ENCODE data around the gene FADS3. TPM values are rescaled to one million over a fixed set of nuclear protein-coding genes. Genes with fewer than 3 reads are reported as not detected.

The FADS3 gene
- total RNA-seq, 1 donor from 2014 or later = 180 TPM

DNA sequence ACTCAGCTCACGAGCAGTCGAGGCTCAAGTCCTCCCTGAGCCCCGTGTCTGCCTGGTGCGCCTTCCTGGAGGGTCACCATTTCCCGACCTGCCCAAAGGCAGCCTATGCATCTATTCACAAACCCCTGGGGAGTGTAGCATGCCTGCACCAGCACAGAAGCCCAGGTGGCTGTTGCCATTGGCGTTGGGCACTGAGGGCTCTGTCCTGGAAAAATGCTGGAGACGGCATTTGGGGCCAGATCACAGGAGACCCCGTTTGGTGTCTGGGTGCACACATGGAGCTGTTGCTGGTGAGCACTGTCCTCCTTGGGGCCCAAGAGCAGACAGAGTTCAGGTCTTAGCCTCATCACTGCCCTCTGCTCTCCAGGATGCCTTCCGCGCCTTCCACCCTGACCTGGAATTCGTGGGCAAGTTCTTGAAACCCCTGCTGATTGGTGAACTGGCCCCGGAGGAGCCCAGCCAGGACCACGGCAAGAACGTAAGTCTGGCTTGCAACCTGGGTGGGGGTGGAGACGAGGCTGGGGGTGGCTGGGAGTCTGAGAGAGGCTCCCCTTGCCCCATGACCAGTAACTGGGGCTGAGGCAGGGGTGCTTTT lies 53.8 kb downstream of the FADS3 start:
- no peak for DNase-seq (ENCODE audit: low read depth, low spot score)

DNA sequence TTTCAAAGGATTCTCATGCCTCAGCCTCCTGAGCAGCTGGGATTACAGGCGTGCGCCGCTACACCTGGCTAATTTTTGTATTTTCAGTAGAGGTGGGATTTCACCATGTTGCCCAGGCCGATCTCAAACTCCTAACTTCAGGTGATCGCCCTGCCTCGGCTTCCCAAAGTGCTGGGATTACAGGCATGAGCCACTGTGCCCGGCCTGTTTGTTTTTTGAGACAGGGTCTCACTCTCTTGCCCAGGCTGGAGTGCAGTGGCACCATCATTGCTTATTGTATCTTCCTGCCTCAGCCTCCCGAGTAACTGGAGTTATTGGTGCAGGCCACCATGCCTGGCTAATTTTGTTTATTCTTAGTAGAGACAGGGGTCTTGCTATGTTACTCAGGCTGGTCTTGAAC lies 55.2 kb downstream of the FADS3 start:
- no peak for DNase-seq (ENCODE audit: low read depth, low spot score)

DNA sequence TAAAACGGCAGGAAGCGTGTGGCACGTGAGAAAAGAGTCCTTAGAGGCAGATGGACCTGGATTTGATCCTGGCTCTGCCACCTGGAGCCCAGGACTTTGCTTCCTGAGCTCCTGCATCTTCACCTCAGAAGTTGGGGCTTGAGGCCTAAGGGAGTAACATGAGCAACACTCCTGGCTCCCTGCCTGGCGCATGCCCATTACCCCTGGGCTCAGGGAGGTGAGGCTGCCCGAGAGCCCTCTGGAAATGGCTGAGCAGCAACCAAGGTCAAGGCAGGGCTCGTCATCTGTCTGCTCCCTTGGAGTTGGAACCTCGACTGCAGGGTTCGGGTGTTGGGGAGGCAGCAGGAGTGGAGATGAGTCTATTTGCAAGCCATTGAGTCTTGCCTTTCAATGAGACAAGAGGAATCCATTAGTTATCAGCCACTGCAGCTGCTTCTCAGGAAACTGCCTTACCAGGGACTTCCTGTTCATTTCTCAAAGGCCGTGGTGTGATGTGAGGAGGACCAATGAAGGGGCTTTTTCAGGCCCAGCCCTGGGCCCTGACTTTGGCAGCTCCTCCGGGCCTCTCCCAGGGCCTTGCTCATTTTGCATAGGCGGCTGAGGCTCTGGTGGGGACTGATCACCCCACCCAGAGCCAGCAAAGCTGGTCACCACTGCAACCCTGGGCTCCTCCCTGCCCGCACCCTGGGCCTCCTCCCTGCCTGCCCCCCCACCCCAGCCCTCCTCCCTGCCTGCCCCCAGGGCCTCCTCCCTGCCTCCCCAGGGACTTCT lies 56.9 kb downstream of the FADS3 start:
- peak; percentile 71 for DNase-seq (ENCODE audit: low read depth, low spot score)

DNA sequence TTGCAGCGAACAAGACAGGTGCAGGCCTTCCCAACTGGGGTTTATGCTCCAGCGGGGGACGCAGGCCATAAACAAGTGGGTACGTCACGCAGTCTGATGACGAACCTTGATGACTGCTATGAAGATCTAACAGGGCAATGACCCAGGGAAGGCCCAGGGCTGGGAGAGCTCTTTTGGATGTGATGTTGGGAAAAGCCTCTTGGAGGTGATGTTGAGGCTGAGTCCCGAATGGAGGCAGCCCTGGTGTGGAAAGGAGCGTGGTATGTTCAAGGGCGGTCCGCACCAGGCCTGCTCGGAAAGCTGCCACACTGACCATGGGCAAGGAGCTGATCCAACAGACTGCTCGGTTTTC lies 57.4 kb downstream of the FADS3 start:
- no peak for DNase-seq (ENCODE audit: low read depth, low spot score)

DNA sequence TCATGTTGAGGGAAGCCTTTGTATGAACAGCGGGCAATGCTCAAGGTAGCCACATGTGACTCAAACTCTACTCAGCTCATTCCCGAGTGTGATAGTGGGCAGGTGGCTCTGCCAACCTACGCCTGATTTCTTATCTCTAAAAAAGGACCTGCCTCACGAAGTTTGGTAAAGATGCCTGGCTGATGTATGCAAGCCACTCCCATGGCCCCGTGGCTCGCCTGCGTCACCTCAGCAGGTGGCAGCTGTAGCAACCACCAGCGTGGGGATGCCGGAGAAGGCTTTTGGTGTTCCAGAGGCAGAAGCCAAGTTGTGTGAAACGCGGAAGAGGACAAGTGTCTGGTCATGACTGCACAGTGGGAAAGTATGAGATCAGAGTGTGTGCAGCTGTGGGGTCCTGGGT lies 57.9 kb downstream of the FADS3 start:
- DNase-seq (ENCODE audit: low read depth, low spot score) = no peak

DNA sequence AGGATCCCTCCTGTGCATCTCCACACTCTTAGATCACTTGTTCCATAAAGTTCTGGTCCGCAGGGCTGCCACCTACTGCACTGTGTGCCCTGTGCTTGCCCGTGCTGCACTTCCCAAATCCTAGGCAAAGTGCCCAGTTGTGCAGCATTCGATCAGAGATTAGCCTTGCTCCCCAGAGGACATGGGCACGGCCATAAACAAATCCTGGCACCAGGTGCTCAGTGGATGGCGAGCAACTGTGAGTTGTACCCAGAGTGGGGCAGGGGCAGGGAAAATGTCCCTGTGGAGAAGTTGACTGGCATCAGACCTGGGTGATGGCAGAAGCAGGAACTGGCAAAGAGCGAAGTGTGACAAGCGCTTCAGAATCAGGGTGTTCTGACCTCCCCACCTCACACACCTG lies 58.6 kb downstream of the FADS3 start:
- DNase-seq (ENCODE audit: low read depth, low spot score) = no peak

DNA sequence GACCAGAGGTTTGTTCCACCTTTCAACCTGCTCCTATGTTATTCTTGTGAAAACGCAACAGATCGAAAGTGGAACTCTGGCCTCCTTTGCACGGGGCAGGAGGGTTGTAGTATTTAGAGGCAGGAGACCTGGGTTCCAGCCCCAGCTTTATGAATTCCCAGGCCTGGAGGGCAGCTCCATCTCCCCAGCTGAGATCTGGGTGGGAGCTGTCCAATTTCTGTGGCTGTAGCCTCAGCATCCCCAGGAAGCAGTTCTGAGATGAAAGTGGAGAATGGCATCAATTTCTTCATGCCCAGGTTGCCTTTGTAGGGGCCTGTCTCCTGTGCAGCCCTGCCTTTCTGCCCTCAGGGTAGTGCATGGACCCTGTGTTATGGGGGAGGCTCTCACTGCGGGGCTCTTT lies 59.1 kb downstream of the FADS3 start:
- no peak for DNase-seq (ENCODE audit: low read depth, low spot score)

DNA sequence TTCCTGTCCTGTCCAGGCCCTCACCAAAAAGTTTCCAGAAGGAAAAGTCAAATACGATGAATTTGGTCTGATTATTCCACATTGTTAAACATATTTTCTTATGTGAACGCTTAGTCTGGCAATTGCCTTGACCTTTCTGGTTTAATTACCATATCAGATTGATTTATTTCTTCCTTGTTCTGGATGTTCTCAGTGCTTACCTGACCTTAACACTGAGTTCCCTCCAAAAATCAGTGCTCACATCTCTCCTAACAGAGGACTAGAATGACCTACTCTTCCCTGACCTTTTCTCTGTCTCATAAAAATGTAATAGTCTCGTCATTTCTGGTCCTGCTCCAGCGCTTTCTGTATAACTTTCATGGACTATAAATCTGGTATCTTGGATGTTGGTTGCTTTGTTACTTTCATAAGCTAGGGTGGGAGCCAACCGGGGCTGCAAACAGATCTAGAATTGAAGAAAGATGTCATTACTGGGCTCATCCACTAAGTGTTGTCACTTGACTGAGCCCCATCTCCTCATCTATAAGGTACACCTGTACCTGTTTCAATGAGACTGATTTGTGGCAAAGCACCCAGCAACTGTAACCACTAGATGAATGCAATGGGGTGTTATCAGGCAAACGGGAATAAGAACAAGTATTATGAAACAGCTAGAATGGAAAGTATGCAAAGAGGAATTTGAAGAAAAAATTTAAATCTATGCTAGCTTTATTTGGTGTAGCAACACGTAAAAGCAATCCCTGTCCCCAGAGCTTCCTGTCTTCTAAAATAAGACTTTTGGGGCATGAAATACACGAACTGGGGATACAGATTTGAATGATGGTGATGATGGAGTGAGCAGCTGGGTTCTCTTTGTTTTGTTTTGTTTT lies 60.9 kb downstream of the FADS3 start:
- DNase-seq (ENCODE audit: low read depth, low spot score) = no peak

DNA sequence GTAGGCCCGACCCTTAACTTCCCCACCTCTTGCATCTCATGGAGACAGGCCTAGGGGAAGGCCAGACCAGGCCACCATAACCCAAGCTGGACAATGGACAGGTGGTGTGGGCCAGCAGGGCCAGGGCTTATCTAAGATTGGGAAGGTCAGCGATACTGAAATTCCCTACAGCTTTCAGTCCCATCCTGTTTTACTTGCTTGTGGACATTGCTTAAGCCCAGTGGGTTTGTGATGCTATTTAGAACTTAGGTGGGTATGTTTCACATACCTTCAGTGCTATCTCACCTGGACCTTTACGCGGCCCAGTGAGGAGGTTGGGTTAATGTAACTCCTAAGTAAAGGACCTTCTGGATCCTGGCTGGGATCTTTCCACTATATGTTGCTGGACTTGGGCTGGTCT lies 61.5 kb downstream of the FADS3 start:
- no peak for DNase-seq (ENCODE audit: low read depth, low spot score)

DNA sequence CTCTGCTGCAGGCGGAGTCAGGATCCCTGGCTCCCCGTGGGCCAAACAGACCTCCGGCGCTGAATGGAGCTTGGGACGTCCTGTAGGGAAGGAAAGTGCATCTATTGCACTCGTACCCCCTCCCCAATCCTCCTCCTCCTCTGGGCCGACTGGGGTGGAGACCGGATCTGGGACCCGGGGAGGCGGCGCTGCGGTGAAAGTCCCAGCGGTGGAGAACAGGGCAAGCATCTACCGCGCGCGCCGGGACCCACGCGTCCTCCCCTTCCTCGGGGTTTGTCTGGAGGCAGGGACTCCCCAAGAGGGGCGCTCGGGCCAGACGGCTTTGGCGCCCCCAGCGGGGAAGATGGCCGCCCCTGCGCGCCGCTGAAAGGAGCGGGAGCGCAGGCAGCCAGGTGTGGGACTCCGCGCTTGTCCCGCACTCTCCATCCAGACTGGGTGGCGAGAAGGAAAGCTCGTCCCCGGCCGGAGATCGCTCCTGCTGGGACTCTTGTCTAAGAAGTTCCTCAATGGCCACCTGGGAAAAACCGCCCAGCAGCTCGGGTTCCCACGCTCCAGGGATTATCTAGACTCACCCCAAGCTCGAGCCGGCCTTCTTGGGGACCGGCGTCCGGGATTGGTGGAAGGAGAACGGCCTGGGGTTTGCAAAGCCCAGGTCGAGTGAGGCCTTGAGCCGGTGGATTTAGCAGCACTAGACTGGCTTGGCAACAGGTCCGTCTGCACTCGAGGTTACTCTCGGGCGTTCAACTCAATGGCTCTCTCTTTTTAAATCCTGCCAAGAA lies 62.5 kb downstream of the FADS3 start:
- DNase-seq (ENCODE audit: low read depth, low spot score) = no peak

DNA sequence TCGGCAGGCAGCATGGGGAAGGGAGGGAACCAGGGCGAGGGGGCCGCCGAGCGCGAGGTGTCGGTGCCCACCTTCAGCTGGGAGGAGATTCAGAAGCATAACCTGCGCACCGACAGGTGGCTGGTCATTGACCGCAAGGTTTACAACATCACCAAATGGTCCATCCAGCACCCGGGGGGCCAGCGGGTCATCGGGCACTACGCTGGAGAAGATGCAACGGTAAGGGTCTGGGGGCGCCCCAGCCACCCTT lies 63.0 kb downstream of the FADS3 start:
- no peak for DNase-seq (ENCODE audit: low read depth, low spot score)

DNA sequence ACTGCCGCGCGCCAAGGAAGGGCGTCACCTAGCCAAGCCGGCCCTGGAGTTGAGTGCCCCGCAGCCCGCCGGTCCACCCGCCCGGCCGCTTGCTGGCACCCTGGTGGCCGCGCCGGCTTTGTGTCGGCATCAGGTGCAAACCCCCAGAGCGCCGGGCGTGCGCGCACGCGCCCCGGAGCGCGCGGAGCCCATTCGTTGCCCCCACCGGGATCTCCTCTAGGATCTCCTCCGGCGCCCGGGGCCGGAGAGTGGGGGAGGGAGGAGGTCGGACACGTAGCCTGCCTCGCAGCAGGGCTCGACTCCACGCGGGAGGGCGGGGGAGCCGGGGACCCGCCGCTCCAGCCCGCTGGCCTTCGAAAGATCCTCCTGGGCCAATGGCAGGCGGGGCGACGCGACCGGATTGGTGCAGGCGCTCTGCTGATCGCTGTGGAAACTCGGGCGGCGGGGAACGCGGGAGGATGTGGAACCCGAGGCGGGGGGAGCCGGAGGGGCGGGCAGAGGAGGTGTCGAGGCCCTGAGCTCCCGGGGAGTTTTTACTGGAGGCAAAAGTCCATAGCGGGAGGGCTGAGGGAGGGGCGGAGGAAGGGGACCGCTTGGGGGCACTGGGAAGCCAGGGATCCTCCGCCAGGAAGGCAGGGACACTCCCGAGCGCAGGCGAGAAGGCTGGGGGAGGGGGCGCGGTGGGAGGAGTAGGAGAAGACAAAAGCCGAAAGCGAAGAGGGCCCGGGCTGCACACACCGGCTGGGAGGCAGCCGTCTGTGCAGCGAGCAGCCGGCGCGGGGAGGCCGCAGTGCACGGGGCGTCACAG lies 63.6 kb downstream of the FADS3 start, which contains the start of gene FADS2:
Gene FADS2 (plus strand): TSS at position 730 of the 808 bp plus-strand sequence. CDS start 91 bp downstream, outside the sequence.
- peak; percentile 67 for DNase-seq (ENCODE audit: low read depth, low spot score)

DNA sequence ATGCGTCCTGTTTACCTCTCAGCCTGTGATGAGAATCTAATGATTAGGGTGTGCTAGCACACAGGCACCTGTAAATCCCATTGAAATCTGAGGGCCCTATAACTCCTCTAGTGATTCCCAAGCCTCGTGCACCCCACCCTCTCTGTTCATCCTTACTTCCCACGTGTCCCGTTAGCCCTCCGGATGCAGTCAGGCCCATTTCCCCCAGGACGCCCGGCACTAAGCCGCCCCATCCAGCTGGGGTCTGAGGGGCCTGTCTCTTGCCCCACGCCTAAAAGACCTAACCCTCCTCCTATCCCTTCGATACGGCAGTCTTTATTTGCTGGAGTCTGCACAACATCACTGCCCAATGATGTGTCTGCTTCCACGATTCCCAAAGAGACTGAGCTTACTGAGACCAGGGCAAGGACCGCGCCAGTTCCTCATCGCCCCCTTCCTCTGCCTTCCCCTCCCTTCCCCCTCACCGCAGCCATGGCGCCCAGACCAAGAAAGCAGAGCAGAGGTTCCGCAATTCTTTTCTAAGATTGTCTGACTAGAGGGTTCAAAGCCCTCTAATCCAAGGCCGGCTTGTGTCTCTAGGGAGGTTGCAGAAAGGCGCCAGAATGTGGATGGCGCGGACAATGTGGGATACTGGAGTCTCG lies 64.3 kb downstream of the FADS3 start:
- no peak for DNase-seq (ENCODE audit: low read depth, low spot score)

Other genes starting within 250 kb of the FADS3 start
- 1.3 and 1.5 TPM in 2 replicates for gene DAGLA, start 211.2 kb downstream of the FADS3 start, total RNA-seq
- 0.28 and 0.33 TPM in 2 replicates for gene MYRF, start 138.9 kb downstream of the FADS3 start, total RNA-seq
- 54.3 and 112 TPM in 2 replicates for gene TMEM258, start 98.9 kb downstream of the FADS3 start, total RNA-seq
- 46.8 and 66.1 TPM in 2 replicates for gene FEN1, start 98.6 kb downstream of the FADS3 start, total RNA-seq
- gene FADS1, start 74.5 kb downstream of the FADS3 start, total RNA-seq = 58.9 and 75.9 TPM in 2 replicates
- gene FADS2, start 63.2 kb downstream of the FADS3 start, total RNA-seq = 160 and 247 TPM in 2 replicates
- 0.92 and 1.9 TPM in 2 replicates for gene RAB3IL1, start 26.0 kb upstream of the FADS3 start, total RNA-seq
- under 0.01 and 0.04 TPM in 2 replicates for gene BEST1, start 58.8 kb upstream of the FADS3 start, total RNA-seq
- gene FTH1, start 76.1 kb upstream of the FADS3 start, total RNA-seq = 491 and 772 TPM in 2 replicates
- 28.5 and 66.7 TPM in 2 replicates for gene INCENP, start 232.5 kb upstream of the FADS3 start, total RNA-seq

All from pulmonary artery endothelial cell (primary cell).